ENCODE results near the gene FBXL4.

GRCh38 chr6:98828211-98828788 is 119.4 kb downstream of the FBXL4 start:
- TF ChIP-seq CSRNP3 (CRISPR knock-in tag; IDR thresholded peaks at IDR 0.05), result no peak
- TF ChIP-seq, protein P1, sequence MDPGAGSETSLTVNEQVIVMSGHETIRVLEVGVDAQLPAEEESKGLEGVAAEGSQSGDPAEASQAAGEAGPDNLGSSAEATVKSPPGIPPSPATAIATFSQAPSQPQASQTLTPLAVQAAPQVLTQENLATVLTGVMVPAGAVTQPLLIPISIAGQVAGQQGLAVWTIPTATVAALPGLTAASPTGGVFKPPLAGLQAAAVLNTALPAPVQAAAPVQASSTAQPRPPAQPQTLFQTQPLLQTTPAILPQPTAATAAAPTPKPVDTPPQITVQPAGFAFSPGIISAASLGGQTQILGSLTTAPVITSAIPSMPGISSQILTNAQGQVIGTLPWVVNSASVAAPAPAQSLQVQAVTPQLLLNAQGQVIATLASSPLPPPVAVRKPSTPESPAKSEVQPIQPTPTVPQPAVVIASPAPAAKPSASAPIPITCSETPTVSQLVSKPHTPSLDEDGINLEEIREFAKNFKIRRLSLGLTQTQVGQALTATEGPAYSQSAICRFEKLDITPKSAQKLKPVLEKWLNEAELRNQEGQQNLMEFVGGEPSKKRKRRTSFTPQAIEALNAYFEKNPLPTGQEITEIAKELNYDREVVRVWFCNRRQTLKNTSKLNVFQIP (CRISPR knock-in tag; IDR thresholded peaks at IDR 0.05; ENCODE audit: borderline replicate concordance, low read depth), result no peak
- TF ChIP-seq ISL1 (CRISPR knock-in tag; IDR thresholded peaks at IDR 0.05), result no peak
- TF ChIP-seq, protein P2, sequence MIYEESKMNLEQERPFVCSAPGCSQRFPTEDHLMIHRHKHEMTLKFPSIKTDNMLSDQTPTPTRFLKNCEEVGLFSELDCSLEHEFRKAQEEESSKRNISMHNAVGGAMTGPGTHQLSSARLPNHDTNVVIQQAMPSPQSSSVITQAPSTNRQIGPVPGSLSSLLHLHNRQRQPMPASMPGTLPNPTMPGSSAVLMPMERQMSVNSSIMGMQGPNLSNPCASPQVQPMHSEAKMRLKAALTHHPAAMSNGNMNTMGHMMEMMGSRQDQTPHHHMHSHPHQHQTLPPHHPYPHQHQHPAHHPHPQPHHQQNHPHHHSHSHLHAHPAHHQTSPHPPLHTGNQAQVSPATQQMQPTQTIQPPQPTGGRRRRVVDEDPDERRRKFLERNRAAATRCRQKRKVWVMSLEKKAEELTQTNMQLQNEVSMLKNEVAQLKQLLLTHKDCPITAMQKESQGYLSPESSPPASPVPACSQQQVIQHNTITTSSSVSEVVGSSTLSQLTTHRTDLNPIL (CRISPR knock-in tag; IDR thresholded peaks at IDR 0.05; ENCODE audit: low read depth), result no peak
- no peak for TF ChIP-seq PPARA (CRISPR knock-in tag; IDR thresholded peaks at IDR 0.05; ENCODE audit: borderline replicate concordance)
- TF ChIP-seq OSR1 (CRISPR knock-in tag; IDR thresholded peaks at IDR 0.05), result no peak
- no peak for TF ChIP-seq GLIS3 (CRISPR knock-in tag; IDR thresholded peaks at IDR 0.05)
- TF ChIP-seq, protein P3, sequence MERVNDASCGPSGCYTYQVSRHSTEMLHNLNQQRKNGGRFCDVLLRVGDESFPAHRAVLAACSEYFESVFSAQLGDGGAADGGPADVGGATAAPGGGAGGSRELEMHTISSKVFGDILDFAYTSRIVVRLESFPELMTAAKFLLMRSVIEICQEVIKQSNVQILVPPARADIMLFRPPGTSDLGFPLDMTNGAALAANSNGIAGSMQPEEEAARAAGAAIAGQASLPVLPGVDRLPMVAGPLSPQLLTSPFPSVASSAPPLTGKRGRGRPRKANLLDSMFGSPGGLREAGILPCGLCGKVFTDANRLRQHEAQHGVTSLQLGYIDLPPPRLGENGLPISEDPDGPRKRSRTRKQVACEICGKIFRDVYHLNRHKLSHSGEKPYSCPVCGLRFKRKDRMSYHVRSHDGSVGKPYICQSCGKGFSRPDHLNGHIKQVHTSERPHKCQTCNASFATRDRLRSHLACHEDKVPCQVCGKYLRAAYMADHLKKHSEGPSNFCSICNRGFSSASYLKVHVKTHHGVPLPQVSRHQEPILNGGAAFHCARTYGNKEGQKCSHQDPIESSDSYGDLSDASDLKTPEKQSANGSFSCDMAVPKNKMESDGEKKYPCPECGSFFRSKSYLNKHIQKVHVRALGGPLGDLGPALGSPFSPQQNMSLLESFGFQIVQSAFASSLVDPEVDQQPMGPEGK (CRISPR knock-in tag; IDR thresholded peaks at IDR 0.05; ENCODE audit: borderline replicate concordance), result no peak
- no peak for TF ChIP-seq ZNF70 (CRISPR knock-in tag; IDR thresholded peaks at IDR 0.05)
- no peak for TF ChIP-seq RARB (CRISPR knock-in tag; IDR thresholded peaks at IDR 0.05)
- no peak for TF ChIP-seq TOX (CRISPR knock-in tag; IDR thresholded peaks at IDR 0.05; ENCODE audit: borderline replicate concordance)
- no peak for TF ChIP-seq ZFP3 (CRISPR knock-in tag; IDR thresholded peaks at IDR 0.05)
- TF ChIP-seq TCF4 (CRISPR knock-in tag; IDR thresholded peaks at IDR 0.05; ENCODE audit: borderline replicate concordance), result no peak
